Neuronal stem cell (in vitro differentiated cells): ENCODE results near the gene GPR142.
A peak's percentile ranks its signal among the peaks of the same experiment; 100 is the strongest.

ENCODE experiments used
- DNase-seq: peaks from one replicate; pipeline ENCODE4 v3.0.0-alpha.2; 2013; ENCODE audit warnings: low spot score
- H2AFZ ChIP-seq: one replicate; pipeline ENCODE4 v1.6.1; 2013; ENCODE audit warnings: mild to moderate bottlenecking, low read length, inconsistent platforms
- H2AK5ac ChIP-seq: 2 replicates; pipeline ENCODE4 v1.6.1; 2013; ENCODE audit warnings: low read depth, mild to moderate bottlenecking, inconsistent platforms, low read length, moderate library complexity, mixed read lengths
- H2BK120ac ChIP-seq: 2 replicates; pipeline ENCODE4 v1.6.1; 2013; ENCODE audit warnings: low read depth, mild to moderate bottlenecking, inconsistent platforms, low read length, moderate library complexity, mixed read lengths
- H2BK12ac ChIP-seq: one replicate; pipeline ENCODE4 v1.6.1; 2013; ENCODE audit warnings: low read length, inconsistent platforms
- H2BK15ac ChIP-seq: 2 replicates; pipeline ENCODE4 v1.6.1; 2013; ENCODE audit warnings: mild to moderate bottlenecking, low read length, inconsistent platforms, mixed read lengths
- H2BK5ac ChIP-seq: one replicate; pipeline ENCODE4 v1.6.1; 2013; ENCODE audit warnings: inconsistent platforms, mild to moderate bottlenecking, low read length, moderate library complexity
- H3K14ac ChIP-seq: one replicate; pipeline ENCODE4 v1.6.1; 2013; ENCODE audit warnings: low read length, inconsistent platforms
- H3K18ac ChIP-seq: 2 replicates; pipeline ENCODE4 v1.6.1; 2013; ENCODE audit warnings: low read length, inconsistent platforms
- H3K23ac ChIP-seq: 2 replicates; pipeline ENCODE4 v1.6.1; 2013; ENCODE audit warnings: low read depth, mild to moderate bottlenecking, mixed read lengths, low read length, inconsistent platforms; ENCODE audit not compliant: poor library complexity
- H3K27ac ChIP-seq: replicated peaks from 3 replicates; pipeline ENCODE4 v1.5.1; 2013; ENCODE audit warnings: low read length, inconsistent platforms
- H3K27me3 ChIP-seq, 3 experiments: 2 replicates each; pipeline ENCODE4 v1.6.1; 2013; ENCODE audit warnings: low read length in 3 of 3, mild to moderate bottlenecking in 2 of 3, inconsistent platforms in 1 of 3, low read depth in 1 of 3, mixed read lengths in 1 of 3, moderate library complexity in 1 of 3; ENCODE audit not compliant: control insufficient read depth in 3 of 3, insufficient read depth in 3 of 3
- H3K36me3 ChIP-seq, 2 donors: replicated peaks in 1 of 2; 2 replicates each; pipeline ENCODE4 v1.6.1; 2013; ENCODE audit warnings: low read length in 2 of 2; ENCODE audit not compliant: control insufficient read depth in 2 of 2, insufficient read depth in 2 of 2
- H3K4ac ChIP-seq: 2 replicates; pipeline ENCODE4 v1.6.1; 2013; ENCODE audit warnings: inconsistent platforms, mild to moderate bottlenecking, low read length, moderate library complexity
- H3K4me1 ChIP-seq, 2 donors: 1 replicate in 1 of 2; 2 replicates in 1 of 2; pipeline ENCODE4 v1.6.1; 2013; ENCODE audit warnings: low read length in 2 of 2, low read depth in 1 of 2; ENCODE audit not compliant: control insufficient read depth in 2 of 2, insufficient read depth in 1 of 2
- H3K4me2 ChIP-seq: one replicate; pipeline ENCODE4 v1.6.1; 2013; ENCODE audit warnings: mild to moderate bottlenecking, low read length, inconsistent platforms; ENCODE audit not compliant: insufficient read depth, poor library complexity, severe bottlenecking
- H3K4me3 ChIP-seq, 2 donors: 2 replicates each; pipeline ENCODE4 v1.5.1; 2013; ENCODE audit warnings: low read length in 2 of 2, mild to moderate bottlenecking in 2 of 2, inconsistent platforms in 1 of 2, moderate library complexity in 1 of 2
- H3K79me1 ChIP-seq: one replicate; pipeline ENCODE4 v1.6.1; 2013; ENCODE audit warnings: low read depth, mild to moderate bottlenecking, inconsistent platforms, low read length, moderate library complexity
- H3K9ac ChIP-seq: one replicate; pipeline ENCODE4 v1.6.1; 2013; ENCODE audit warnings: mild to moderate bottlenecking, low read depth, low read length, inconsistent platforms; ENCODE audit not compliant: poor library complexity
- H3K9me3 ChIP-seq, 2 donors: replicated peaks in 1 of 2; 2 replicates each; pipeline versions ENCODE3 to v1.6.1; 2013; ENCODE audit warnings: low read length in 2 of 2, mild to moderate bottlenecking in 2 of 2, inconsistent platforms in 1 of 2, low read depth in 1 of 2, mixed read lengths in 1 of 2, moderate library complexity in 1 of 2; ENCODE audit not compliant: control insufficient read depth in 2 of 2, insufficient read depth in 1 of 2
- H4K8ac ChIP-seq: one replicate; pipeline ENCODE4 v1.6.1; 2013; ENCODE audit warnings: low read depth, mild to moderate bottlenecking, inconsistent platforms, low read length, moderate library complexity
- H4K91ac ChIP-seq: one replicate; pipeline ENCODE4 v1.6.1; 2013; ENCODE audit warnings: low read length, low read depth, mild to moderate bottlenecking, inconsistent platforms; ENCODE audit not compliant: poor library complexity
- WGBS, 2 donors: extraction: QIAGEN DNeasy Blood & Tissue Kit; methylation state at CpG; one replicate each; pipeline ENCODE4 v1.1.7; 2013; ENCODE audit warnings: missing lambda C conversion rate in 2 of 2, mixed read lengths in 1 of 2; ENCODE audit not compliant: insufficient read length in 2 of 2, insufficient replicate concordance in 1 of 2; ENCODE audit errors: extremely low coverage in 2 of 2; 5-methylcytosine and 5-hydroxymethylcytosine counted together

The GPR142 gene

DNA sequence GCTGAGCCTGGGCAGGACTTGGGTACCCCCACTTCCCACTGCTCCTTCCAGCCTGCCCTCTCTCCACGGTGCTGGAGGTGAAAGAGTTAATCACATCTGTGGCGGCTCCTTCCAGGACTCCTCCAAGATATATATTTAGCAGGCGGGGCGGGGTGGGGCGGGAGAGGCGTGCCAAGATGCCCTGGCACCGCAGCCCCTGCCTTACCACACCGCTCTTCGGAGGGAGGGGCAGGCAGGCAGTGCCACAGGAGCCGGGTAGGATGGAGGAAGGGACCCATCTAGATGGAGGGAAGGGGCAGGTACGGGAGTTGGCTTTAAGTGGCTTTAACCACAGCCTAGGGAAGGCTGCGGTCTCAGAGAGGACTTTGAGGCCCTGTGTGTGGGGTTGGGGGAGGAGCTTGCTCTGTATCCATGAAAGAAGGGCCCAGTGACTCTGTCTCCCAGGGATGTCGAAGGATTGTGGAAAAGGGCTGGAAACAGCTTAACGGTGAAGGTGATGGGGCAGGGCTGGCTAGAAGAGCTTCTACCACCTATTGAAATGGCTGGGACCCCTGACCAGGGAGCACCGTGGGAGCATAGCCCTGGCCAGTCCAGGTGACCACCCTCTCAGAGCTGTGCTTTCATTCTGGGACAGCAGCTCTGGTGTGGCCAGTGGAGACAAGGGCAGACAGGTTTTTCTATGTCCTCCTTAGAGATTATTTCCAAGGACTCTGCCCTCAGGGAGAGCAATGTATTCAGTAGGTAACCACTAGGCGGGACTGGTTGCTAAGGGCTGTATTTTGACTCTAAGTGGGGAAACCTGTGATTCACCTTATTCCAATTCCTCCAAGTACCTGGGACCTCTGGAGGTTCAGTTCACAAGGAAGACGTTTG, 13.0 kb downstream of the GPR142 start:
- H3K27ac ChIP-seq: no peak overlapping the region
- H3K9ac ChIP-seq: peak overlapping the region; percentile 85
- no peaks in the 10 kb centered on the region for H3K79me1 ChIP-seq
- no CpG with 5 or more reads among the region's 17 CpGs for WGBS, 2 donors
- peaks cover 5 to 13% of the 10 kb centered on the region in 2 donors for H3K4me1 ChIP-seq
- H3K36me3 ChIP-seq: no peaks in the 10 kb centered on the region
- H2BK5ac ChIP-seq: peak overlapping the region; percentile 88
- peak overlapping the region; percentile 94 for H2BK15ac ChIP-seq
- H2AK5ac ChIP-seq: peak overlapping the region; percentile 100
- H3K9me3 ChIP-seq: no peaks in the 10 kb centered on the region
- peak overlapping the region; percentile 92 for H4K91ac ChIP-seq
- DNase-seq: no peak
- H3K23ac ChIP-seq: peak overlapping the region; percentile 50
- no peak overlapping the region for H3K4ac ChIP-seq
- H3K27me3 ChIP-seq: peaks cover 0 to 11% (median 0%) of the 10 kb centered on the region in 3 experiments
- H3K4me3 ChIP-seq: no peak overlapping the region
- peak overlapping the region; percentile 95 for H2AFZ ChIP-seq
- H3K14ac ChIP-seq: peak overlapping the region; percentile 79
- peak overlapping the region; percentile 97 for H3K18ac ChIP-seq
- peak overlapping the region; percentile 81 for H3K4me2 ChIP-seq
- peak overlapping the region; percentile 24 for H4K8ac ChIP-seq
- H2BK120ac ChIP-seq: peak overlapping the region; percentile 42
- peak overlapping the region; percentile 75 for H2BK12ac ChIP-seq

DNA sequence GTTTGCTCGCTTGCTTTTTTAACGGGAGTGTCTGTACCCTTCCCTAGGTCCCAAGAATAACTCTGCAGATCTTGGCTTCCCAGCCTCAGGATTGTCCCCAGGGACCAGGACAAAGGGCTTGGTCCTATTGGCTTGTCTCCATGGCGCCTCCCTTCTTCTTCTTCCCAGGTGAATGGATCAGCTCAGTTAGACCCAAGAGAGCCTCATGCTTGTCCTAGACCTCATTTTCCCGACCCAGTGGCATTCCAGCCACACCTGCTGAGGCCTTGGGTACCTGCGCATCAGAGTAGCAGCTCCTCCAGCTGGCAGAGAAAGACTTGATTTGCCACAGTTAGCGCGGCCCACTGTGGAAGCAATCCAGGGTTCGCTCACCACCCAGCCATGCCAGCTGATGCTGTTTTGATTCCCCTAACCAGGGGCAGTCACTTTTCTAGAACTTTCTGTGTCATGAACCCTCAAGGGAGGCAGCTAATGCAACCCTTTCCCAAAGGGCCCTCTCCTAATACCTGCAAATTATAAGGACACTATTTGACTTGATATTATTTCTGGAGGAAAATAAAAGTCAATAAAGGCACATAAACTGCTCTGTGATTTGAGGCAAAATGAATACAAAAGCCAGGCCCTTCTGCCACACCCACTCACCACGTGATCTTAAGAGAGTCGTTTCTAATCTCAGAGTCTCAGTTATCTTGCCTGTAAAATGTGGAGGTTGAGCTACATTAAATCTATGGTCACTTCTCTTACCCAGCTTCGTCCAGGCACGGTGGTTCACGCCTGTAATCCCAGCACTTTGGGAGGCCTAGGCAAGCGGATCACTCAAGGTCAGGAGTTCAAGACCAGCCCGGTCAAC, 13.9 kb downstream of the GPR142 start:
- no peak overlapping the region for H3K4ac ChIP-seq
- no peak overlapping the region for H3K23ac ChIP-seq
- H2BK12ac ChIP-seq: no peak overlapping the region
- no peak overlapping the region for H3K14ac ChIP-seq
- H3K27ac ChIP-seq: no peak overlapping the region
- no peak for DNase-seq
- H4K8ac ChIP-seq: no peak overlapping the region
- no peak overlapping the region for H3K9ac ChIP-seq
- H3K27me3 ChIP-seq: peaks cover 0 to 11% (median 0%) of the 10 kb centered on the region in 3 experiments
- H3K4me3 ChIP-seq: no peak overlapping the region
- H4K91ac ChIP-seq: no peak overlapping the region
- H3K4me1 ChIP-seq: peaks cover 5 to 13% of the 10 kb centered on the region in 2 donors
- no peak overlapping the region for H2BK15ac ChIP-seq
- no peak overlapping the region for H2AFZ ChIP-seq
- peak overlapping the region; percentile 88 for H2BK5ac ChIP-seq
- H3K36me3 ChIP-seq: no peaks in the 10 kb centered on the region
- no peak overlapping the region for H3K18ac ChIP-seq
- H2BK120ac ChIP-seq: no peak overlapping the region
- H2AK5ac ChIP-seq: no peak overlapping the region
- no peaks in the 10 kb centered on the region for H3K79me1 ChIP-seq
- no peaks in the 10 kb centered on the region for H3K9me3 ChIP-seq
- H3K4me2 ChIP-seq: no peak overlapping the region
- WGBS, 2 donors: no CpG with 5 or more reads among the region's 15 CpGs

DNA sequence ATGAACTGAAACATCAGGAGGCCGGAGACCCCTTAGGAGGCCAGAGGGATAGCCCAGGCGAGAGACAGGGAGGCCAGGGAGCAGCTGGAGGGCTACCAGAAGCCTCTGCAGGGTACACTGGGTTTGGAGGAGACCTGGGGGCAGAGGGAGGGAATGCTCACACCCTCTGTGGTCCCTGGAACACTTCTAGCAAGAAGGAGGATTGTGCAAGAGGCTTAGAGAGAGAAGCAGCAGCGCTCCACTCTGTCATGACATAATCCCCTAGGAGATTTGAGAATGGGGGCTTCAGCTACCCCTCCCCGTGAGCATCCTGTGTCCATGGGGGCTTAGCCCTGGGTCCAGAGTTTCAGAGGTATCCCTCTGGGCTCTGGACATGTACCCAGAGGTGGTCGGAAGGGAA, 15.8 kb downstream of the GPR142 start:
- H3K27me3 ChIP-seq: peaks cover 0 to 12% (median 0%) of the 10 kb centered on the region in 3 experiments
- H3K14ac ChIP-seq: no peak overlapping the region
- H3K27ac ChIP-seq: no peak overlapping the region
- no peak overlapping the region for H3K4ac ChIP-seq
- H3K4me2 ChIP-seq: no peak overlapping the region
- no peak overlapping the region for H4K91ac ChIP-seq
- H2AFZ ChIP-seq: no peak overlapping the region
- H2AK5ac ChIP-seq: no peak overlapping the region
- no peaks in the 10 kb centered on the region for H3K79me1 ChIP-seq
- no peak for DNase-seq
- no peaks in the 10 kb centered on the region for H3K9me3 ChIP-seq
- no peak overlapping the region for H3K4me3 ChIP-seq
- WGBS, 2 donors: no CpG with 5 or more reads among the region's 5 CpGs
- H2BK12ac ChIP-seq: no peak overlapping the region
- peaks cover 5 to 19% of the 10 kb centered on the region in 2 donors for H3K4me1 ChIP-seq
- H2BK5ac ChIP-seq: no peak overlapping the region
- no peak overlapping the region for H3K9ac ChIP-seq
- no peak overlapping the region for H3K18ac ChIP-seq
- H4K8ac ChIP-seq: no peak overlapping the region
- no peak overlapping the region for H2BK15ac ChIP-seq
- H2BK120ac ChIP-seq: no peak overlapping the region
- H3K23ac ChIP-seq: no peak overlapping the region
- no peaks in the 10 kb centered on the region for H3K36me3 ChIP-seq

DNA sequence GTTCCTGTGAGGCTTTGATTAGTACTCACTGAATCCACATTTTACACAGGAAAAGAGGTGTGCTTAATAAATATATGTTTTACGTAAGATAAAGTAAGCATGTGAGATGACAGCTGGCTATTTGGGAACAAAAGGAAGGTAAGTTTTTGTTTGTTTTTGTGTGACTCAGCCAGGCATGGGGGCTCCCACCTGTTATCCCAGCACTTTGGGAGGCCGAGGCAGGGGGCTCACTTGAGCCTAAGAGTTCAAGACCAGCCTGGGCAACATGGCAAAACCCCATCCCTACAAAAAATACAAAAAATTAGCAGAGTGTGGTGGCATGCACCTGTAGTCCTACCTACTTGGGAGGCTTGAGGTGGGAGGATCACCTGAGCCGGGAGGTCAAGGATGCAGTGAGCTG, 17.9 kb downstream of the GPR142 start:
- H4K91ac ChIP-seq: no peak overlapping the region
- H2BK120ac ChIP-seq: no peak overlapping the region
- H2AFZ ChIP-seq: no peak overlapping the region
- H3K23ac ChIP-seq: no peak overlapping the region
- H2BK15ac ChIP-seq: no peak overlapping the region
- H3K4me2 ChIP-seq: no peak overlapping the region
- no peak overlapping the region for H4K8ac ChIP-seq
- H3K36me3 ChIP-seq: no peaks in the 10 kb centered on the region
- H3K9ac ChIP-seq: no peak overlapping the region
- DNase-seq: no peak
- peaks cover 0 to 12% of the 10 kb centered on the region in 2 donors for H3K4me1 ChIP-seq
- no peaks in the 10 kb centered on the region for H3K9me3 ChIP-seq
- no peak overlapping the region for H2BK12ac ChIP-seq
- WGBS, 2 donors: no CpG with 5 or more reads among the region's 3 CpGs
- no peak overlapping the region for H3K4ac ChIP-seq
- no peak overlapping the region for H2BK5ac ChIP-seq
- peaks cover 0 to 12% (median 0%) of the 10 kb centered on the region in 3 experiments for H3K27me3 ChIP-seq
- H3K79me1 ChIP-seq: no peaks in the 10 kb centered on the region
- no peak overlapping the region for H2AK5ac ChIP-seq
- no peak overlapping the region for H3K18ac ChIP-seq
- no peak overlapping the region for H3K27ac ChIP-seq
- H3K14ac ChIP-seq: no peak overlapping the region
- H3K4me3 ChIP-seq: no peak overlapping the region
